Activated T-helper 17 cell treated with anti-CD3 and anti-CD28 coated beads, Interleukin-2, amount 50 U/mL, for 72 hours (primary cell): Measurements from ENCODE around the gene HPS1. TPM values are rescaled to one million over a fixed set of nuclear protein-coding genes. Genes with fewer than 3 reads are reported as not detected.

Source experiments
- ATAC-seq: fragments of 150-1000 bp; cut with Tn5 transposase; replicated peaks from 2 replicates; pipeline ENCODE4 v1.10.0; 2021; ENCODE audit warnings: mild to moderate bottlenecking, moderate library complexity
- H3K27ac Mint-ChIP-seq: one replicate; pipeline ENCODE4 v1.8.0; 2022; ENCODE audit warnings: mixed read lengths
- H3K27me3 Mint-ChIP-seq: one replicate; pipeline ENCODE4 v1.8.0; 2022; ENCODE audit warnings: mixed read lengths
- H3K36me3 Mint-ChIP-seq: one replicate; pipeline ENCODE4 v1.8.0; 2022; ENCODE audit warnings: low read depth, mild to moderate bottlenecking, mixed read lengths
- H3K4me1 Mint-ChIP-seq: one replicate; pipeline ENCODE4 v1.8.0; 2022; ENCODE audit warnings: mixed read lengths
- H3K4me3 Mint-ChIP-seq: one replicate; pipeline ENCODE4 v1.8.0; 2022; ENCODE audit warnings: mild to moderate bottlenecking, mixed read lengths
- H3K9me3 Mint-ChIP-seq: one replicate; pipeline ENCODE4 v1.8.0; 2022; ENCODE audit warnings: mixed read lengths
- total RNA-seq, 2 donors: library from RNA; stranded (reverse); gene quantifications; one replicate each; pipeline ENCODE4 v1.2.3, GENCODE V29; 2022

Gene HPS1
- total RNA-seq, 2 donors from 2014 or later = 49.1 to 56.9 TPM

DNA sequence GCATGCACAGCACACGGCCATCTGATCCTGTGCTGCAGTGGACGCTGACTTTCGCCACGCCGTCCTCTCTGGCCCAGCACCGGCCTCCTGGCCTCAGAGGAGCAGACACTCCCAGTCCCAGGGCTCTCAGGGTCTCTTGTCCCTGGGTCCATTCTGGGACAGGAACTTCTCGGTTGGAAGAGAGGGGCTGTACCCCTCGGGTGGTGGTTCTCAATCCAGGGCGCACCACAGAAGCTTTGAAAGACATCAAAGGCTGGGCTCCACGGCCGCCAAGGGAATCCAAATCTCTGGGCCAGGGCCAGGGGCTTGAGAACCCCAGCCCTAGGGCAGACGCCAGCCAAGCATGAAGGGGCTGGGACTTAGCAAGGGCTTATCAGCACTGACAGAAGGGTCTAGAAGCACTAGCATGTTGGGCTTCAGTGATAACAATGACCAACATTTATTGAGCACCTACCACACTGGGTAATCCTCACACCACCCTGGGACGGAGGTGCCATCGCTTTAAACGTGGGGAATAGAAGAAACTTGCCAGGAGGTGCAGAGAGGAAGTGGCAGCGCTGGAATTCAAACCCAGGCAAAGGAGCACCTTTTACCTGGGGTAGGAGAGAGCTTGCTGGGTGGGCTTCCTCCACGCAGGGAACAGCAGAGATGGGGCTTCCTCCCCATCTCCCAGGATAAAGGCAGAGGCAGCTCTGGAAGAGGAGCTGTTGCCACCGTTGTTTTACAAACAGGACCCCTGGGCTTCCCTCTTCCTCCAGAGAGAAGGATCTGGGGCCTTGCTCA lies 29.9 kb downstream of the HPS1 start:
- H3K27ac Mint-ChIP-seq = no peak overlapping the region
- peaks cover 7% of the 10 kb centered on the region for H3K4me1 Mint-ChIP-seq
- no peaks in the 10 kb centered on the region for H3K9me3 Mint-ChIP-seq
- peaks cover 33% of the 10 kb centered on the region for H3K36me3 Mint-ChIP-seq
- no peak overlapping the region for H3K4me3 Mint-ChIP-seq
- no peak for ATAC-seq
- no peaks in the 10 kb centered on the region for H3K27me3 Mint-ChIP-seq

GRCh38 chr10:98415731-98416119 lies 31.0 kb downstream of the HPS1 start:
- no peaks in the 10 kb centered on the region for H3K9me3 Mint-ChIP-seq
- no peak overlapping the region for H3K27ac Mint-ChIP-seq
- no peaks in the 10 kb centered on the region for H3K27me3 Mint-ChIP-seq
- ATAC-seq = no peak
- peaks cover 7% of the 10 kb centered on the region for H3K4me1 Mint-ChIP-seq
- peaks cover 25% of the 10 kb centered on the region for H3K36me3 Mint-ChIP-seq
- H3K4me3 Mint-ChIP-seq = no peak overlapping the region

GRCh38 chr10:98414932-98415730 lies 31.6 kb downstream of the HPS1 start, which contains the start of gene PYROXD2:
Gene PYROXD2 (minus strand): TSS chr10:98415182. CDS start chr10:98415135, 47 bp downstream.
- peaks cover 7% of the 10 kb centered on the region for H3K4me1 Mint-ChIP-seq
- peak within 1 kb of the TSS; percentile 55 for H3K4me3 Mint-ChIP-seq
- peaks cover 25% of the 10 kb centered on the region for H3K36me3 Mint-ChIP-seq
- no peaks in the 10 kb centered on the region for H3K9me3 Mint-ChIP-seq
- H3K27ac Mint-ChIP-seq = peak within 1 kb of the TSS; percentile 40
- no peaks in the 10 kb centered on the region for H3K27me3 Mint-ChIP-seq
- ATAC-seq = peak; percentile 65

GRCh38 chr10:98414578-98414931 lies 32.2 kb downstream of the HPS1 start:
- Mint-ChIP-seq H3K9me3 (no peaks in the 10 kb centered on the region), H3K27me3 (no peaks in the 10 kb centered on the region), H3K4me1 (peaks cover 7% of the 10 kb centered on the region), H3K27ac (peak overlapping the region; percentile 40), H3K36me3 (peaks cover 20% of the 10 kb centered on the region), H3K4me3 (peak overlapping the region; percentile 55)
- ATAC-seq = peak; percentile 41

DNA sequence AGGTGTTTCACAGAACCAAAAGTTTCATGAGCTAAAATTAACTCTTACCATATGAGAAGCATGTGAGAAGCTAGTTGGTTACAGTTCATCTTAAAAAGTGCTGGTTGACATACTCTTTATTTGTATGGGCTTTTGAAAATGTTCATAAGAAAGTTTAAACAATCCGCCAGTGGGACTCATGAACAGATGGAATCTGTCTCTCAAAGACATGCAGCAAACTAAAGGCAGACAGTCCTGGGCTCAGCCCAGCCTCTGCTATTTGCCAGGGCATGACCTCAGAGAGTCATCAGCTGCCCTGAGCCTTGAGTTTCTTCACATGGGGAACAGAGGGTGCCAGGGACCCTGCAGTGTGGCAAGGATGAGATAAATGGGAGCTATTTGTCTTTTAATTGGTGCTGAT lies 35.0 kb downstream of the HPS1 start:
- Mint-ChIP-seq H3K27me3 (no peaks in the 10 kb centered on the region), H3K36me3 (peaks cover 2% of the 10 kb centered on the region), H3K27ac (no peak overlapping the region), H3K4me1 (peaks cover 7% of the 10 kb centered on the region), H3K4me3 (no peak overlapping the region), H3K9me3 (no peaks in the 10 kb centered on the region)
- no peak for ATAC-seq

GRCh38 chr10:98411166-98411565 lies 35.6 kb downstream of the HPS1 start:
- peaks cover 7% of the 10 kb centered on the region for H3K4me1 Mint-ChIP-seq
- no peaks in the 10 kb centered on the region for H3K36me3 Mint-ChIP-seq
- no peak overlapping the region for H3K4me3 Mint-ChIP-seq
- no peaks in the 10 kb centered on the region for H3K27me3 Mint-ChIP-seq
- no peak overlapping the region for H3K27ac Mint-ChIP-seq
- no peak for ATAC-seq
- no peaks in the 10 kb centered on the region for H3K9me3 Mint-ChIP-seq

DNA sequence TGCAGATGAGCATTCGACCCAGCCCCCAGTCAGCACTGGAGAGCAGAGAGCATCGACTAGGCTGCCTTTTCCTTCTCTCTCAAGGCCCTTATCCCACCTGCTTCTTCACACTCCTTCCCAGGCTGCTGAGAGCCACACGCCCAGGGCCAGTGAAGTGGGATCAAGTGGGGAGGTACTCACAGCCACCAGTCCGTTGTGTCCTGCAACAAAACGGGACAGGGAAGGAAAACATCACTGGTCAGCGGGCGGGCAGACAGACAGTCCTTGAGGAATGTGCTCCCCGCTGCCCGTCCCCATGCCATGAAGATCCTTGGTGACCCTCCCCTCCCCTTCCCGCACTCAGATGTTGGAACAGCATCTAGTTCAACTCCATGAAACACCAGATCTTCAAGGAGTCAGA lies 36.0 kb downstream of the HPS1 start:
- H3K27ac Mint-ChIP-seq = no peak overlapping the region
- peaks cover 7% of the 10 kb centered on the region for H3K4me1 Mint-ChIP-seq
- H3K36me3 Mint-ChIP-seq = no peaks in the 10 kb centered on the region
- no peak for ATAC-seq
- no peaks in the 10 kb centered on the region for H3K27me3 Mint-ChIP-seq
- no peak overlapping the region for H3K4me3 Mint-ChIP-seq
- H3K9me3 Mint-ChIP-seq = no peaks in the 10 kb centered on the region

DNA sequence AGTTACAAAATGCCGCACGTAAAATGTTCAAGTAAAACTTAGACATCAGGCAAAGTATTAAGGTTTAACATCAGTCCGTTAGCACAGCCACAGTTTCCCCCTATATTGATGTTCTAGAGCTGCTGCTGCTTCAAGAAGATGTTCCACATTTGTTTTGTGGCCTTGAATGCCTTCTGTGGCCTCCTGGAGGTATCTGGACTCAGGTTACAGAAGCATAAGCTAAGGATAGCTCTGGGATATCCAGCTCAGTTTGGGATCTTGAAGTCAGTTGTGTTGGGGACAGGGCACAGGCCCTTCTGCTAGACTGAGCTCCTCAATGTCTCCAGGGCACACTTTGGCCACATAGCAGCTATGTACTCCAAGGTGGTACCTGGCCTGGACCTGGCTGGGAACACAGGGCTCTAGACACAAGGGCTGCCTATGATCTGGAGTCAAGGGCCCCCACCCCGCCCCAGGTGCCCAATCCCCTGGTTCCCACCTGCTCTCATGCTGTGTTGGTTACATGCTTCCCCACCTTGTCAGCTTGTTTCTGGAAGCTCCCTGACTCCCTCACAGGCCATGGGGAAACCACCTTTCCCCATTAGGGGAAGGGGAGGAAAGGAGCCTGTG lies 36.5 kb downstream of the HPS1 start:
- Mint-ChIP-seq H3K36me3 (no peaks in the 10 kb centered on the region), H3K27me3 (no peaks in the 10 kb centered on the region), H3K4me1 (peaks cover 7% of the 10 kb centered on the region), H3K27ac (no peak overlapping the region), H3K4me3 (no peak overlapping the region), H3K9me3 (no peaks in the 10 kb centered on the region)
- no peak for ATAC-seq

DNA sequence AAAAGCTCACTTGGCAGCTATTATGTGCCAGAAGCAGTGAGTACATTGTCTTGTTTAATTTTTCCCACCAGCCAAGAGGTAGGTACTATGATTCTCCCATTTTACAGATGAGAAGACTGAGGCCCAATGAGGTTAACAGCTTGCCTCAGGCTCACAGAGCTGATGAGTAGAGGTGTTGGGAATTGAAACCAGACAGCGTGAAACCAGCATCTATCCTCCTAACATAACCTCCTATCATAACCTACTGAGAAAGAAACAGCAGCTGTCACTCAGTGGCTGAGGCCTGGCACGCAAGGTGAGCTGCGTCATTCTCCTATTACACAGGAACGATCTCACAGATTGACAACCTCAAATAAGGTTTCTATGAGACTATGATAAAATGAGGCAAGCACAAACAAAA lies 37.9 kb downstream of the HPS1 start:
- Mint-ChIP-seq H3K4me3 (no peak overlapping the region), H3K27ac (no peak overlapping the region), H3K36me3 (peaks cover 2% of the 10 kb centered on the region), H3K4me1 (peaks cover 7% of the 10 kb centered on the region), H3K27me3 (no peaks in the 10 kb centered on the region), H3K9me3 (no peaks in the 10 kb centered on the region)
- no peak for ATAC-seq

DNA sequence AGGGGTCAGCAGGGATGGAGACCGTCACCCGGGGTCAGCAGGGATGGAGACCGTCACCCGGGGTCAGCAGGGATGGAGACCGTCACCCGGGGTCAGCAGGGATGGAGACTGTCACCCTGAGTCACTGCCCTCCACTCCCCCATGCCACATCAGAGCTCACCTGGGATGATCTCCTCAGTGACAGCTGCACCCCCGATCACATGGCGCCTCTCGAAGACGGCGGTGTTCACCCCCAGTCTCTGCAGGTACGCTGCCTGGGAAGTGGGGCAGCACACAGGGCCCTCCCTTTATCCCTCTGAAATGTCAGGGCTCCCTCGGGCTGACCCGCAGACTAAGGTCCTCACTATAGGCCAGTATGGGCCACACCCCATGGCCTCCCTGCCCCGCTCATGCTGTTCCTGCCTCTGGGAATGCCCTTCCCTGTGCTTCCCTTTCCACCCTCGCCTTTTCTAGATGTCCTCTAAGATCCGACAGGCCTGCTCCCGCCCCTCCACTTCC lies 38.9 kb downstream of the HPS1 start:
- H3K27ac Mint-ChIP-seq = no peak overlapping the region
- no peaks in the 10 kb centered on the region for H3K27me3 Mint-ChIP-seq
- H3K4me1 Mint-ChIP-seq = peaks cover 12% of the 10 kb centered on the region
- no peaks in the 10 kb centered on the region for H3K9me3 Mint-ChIP-seq
- no peak overlapping the region for H3K4me3 Mint-ChIP-seq
- peaks cover 7% of the 10 kb centered on the region for H3K36me3 Mint-ChIP-seq
- ATAC-seq = no peak

- H3K4me1 Mint-ChIP-seq = peaks cover 12% of the 10 kb centered on the region
- H3K27ac Mint-ChIP-seq = no peak overlapping the region
- no peaks in the 10 kb centered on the region for H3K9me3 Mint-ChIP-seq
- H3K4me3 Mint-ChIP-seq = no peak overlapping the region
- no peaks in the 10 kb centered on the region for H3K27me3 Mint-ChIP-seq
- ATAC-seq = no peak
- peaks cover 12% of the 10 kb centered on the region for H3K36me3 Mint-ChIP-seq
Measured at GRCh38 chr10:98407017-98407743, 39.6 kb downstream of the HPS1 start.

DNA sequence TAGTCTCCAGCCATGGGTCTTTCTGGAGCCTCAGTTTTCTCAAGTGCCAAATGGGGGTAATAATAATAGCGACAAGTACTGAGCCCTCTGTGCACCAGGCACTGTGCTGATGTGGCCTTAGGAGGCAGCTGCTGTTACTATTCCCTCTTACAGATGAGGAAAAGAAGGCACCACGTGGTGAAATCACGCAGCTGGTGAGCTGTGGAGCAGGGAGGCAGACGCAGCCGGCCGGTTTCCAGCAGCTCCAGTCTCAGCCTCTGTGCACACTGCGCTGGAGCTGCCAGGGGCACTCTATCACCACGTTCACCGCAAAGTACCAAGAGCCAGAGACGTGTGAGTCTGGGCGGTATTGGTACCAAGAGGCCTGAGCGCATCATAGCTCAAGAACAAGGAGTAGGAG lies 41.3 kb downstream of the HPS1 start:
- peaks cover 12% of the 10 kb centered on the region for H3K36me3 Mint-ChIP-seq
- ATAC-seq = no peak
- H3K4me3 Mint-ChIP-seq = no peak overlapping the region
- no peaks in the 10 kb centered on the region for H3K9me3 Mint-ChIP-seq
- peaks cover 12% of the 10 kb centered on the region for H3K4me1 Mint-ChIP-seq
- no peaks in the 10 kb centered on the region for H3K27me3 Mint-ChIP-seq
- H3K27ac Mint-ChIP-seq = no peak overlapping the region

DNA sequence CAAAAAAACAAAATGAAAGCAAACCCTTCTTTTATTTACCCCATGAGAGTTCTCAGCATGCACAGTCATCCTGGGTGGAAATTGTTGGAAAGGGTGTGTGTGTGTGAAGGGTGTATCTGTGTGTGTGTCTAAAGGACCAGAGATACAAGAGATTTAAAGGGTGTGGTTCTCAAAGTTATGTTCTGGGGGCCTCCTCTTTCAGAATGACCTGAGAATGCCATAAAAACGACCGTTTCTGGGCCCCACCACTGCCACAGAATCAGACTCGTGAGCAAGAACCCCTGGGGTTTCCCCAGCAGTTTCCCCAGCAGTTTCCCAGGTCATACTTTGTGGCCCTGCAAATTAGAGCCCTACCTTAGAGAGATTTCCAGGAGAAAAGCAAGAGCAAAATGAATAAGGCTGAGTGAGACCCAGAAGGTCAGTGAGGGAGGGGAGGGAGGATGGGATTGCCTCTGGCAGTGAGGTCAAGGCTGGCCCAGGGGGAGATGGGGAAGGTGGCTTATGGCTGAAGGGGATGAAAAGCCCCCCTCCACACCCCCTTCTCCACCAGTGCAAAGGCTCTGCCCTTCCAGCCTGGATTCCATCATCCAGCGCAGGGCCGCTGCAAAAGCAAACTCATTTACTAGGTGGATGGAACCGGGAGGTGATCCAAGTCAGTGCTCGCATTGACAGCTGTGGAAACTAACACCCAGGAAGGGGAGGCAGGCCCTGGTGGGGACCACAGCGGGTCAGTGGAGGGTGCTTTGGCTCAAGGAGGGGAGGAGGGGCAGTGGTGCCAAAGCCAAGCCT lies 42.0 kb downstream of the HPS1 start:
- peak; percentile 70 for ATAC-seq

More for the DNA sequence above, 42.0 kb downstream of the HPS1 start:
- H3K4me1 Mint-ChIP-seq = peaks cover 12% of the 10 kb centered on the region
- H3K9me3 Mint-ChIP-seq = no peaks in the 10 kb centered on the region
- peak overlapping the region; percentile 84 for H3K27ac Mint-ChIP-seq
- H3K4me3 Mint-ChIP-seq = peak overlapping the region; percentile 33
- H3K27me3 Mint-ChIP-seq = no peaks in the 10 kb centered on the region
- H3K36me3 Mint-ChIP-seq = peaks cover 12% of the 10 kb centered on the region
